Cardiac muscle cell (in vitro differentiated cells and primary cell): ENCODE results near the gene FARS2. TPM values are rescaled to one million over a fixed set of nuclear protein-coding genes. Genes with fewer than 3 reads are reported as not detected.

ENCODE experiments used
- DNase-seq, 2 donors: peaks; one replicate each; pipeline versions ENCODE4 v3.0.0 to v3.0.0-alpha.2; 2010 to 2017; ENCODE audit warnings: low read depth in 1 of 2, low spot score in 1 of 2
- H3K27ac ChIP-seq: fragments of 200-600 bp; sonication (generic); 2 replicates; pipeline ENCODE4 v1.5.1; 2016
- H3K27me3 ChIP-seq: fragments of 200-600 bp; sonication (generic); 2 replicates; pipeline ENCODE4 v1.6.0; 2016; ENCODE audit warnings: control low read depth
- H3K36me3 ChIP-seq: fragments of 200-600 bp; sonication (generic); 2 replicates; pipeline ENCODE4 v1.5.1; 2016; ENCODE audit warnings: control low read depth
- H3K4me1 ChIP-seq: fragments of 200-600 bp; sonication (generic); 2 replicates; pipeline ENCODE4 v1.8.1; 2017; ENCODE audit warnings: low read depth, mild to moderate bottlenecking, mixed run types
- H3K4me3 ChIP-seq: fragments of 200-600 bp; sonication (generic); 2 replicates; pipeline ENCODE4 v1.5.1; 2016; ENCODE audit warnings: mild to moderate bottlenecking
- H3K9me3 ChIP-seq: fragments of 200-600 bp; sonication (generic); 2 replicates; pipeline ENCODE4 v1.5.1; 2017; ENCODE audit warnings: low read depth, mild to moderate bottlenecking, control low read depth
- polyA plus RNA-seq: library from polyadenylated mRNA; unstranded; fragments of >200 nt; fragmentation: Nextera tagmentation; extraction: Ambion mirVana; gene quantifications from 2 replicates; pipeline ENCODE4 v1.2.1, GENCODE V29; 2016
- total RNA-seq: library from RNA; depleted of rRNA; stranded (reverse); fragments of >200 nt; gene quantifications from 2 replicates; pipeline ENCODE4 v1.2.3, GENCODE V29; 2016
- TF ChIP-seq, protein P1 (sequence below): IDR thresholded peaks from 2 replicates; pipeline ENCODE4 v1.5.1; 2012; ENCODE audit warnings: low read depth, mild to moderate bottlenecking, low read length

The FARS2 gene
- total and polyA plus RNA-seq, 2 experiments from 2014 or later = 12.4 to 22.5 TPM

DNA sequence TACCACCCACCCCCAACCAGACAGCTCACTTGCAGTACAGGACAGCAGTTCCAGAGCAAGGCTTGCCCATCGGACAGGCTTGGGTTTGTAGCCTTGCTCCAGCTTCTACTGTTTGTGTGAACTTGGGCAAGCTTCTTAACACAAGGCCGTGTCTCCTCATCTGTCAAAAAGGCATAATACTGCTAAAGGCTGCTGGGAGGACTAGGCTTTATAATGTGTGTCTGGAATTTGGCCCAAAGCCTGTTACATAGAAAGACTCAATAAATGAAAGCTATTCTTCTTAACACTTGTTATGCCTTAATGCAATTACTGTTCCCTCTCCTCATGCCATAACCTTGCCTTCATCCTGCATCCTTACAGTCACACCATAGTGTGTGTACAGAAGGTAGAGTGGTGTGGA is 44.0 kb upstream of the FARS2 start:
- Histone ChIP-seq H3K9me3 (no peaks in the 10 kb centered on the region), H3K27ac (no peak overlapping the region), H3K27me3 (no peaks in the 10 kb centered on the region), H3K36me3 (no peaks in the 10 kb centered on the region), H3K4me3 (no peak overlapping the region), H3K4me1 (peaks cover 28% of the 10 kb centered on the region)
- no peak for DNase-seq
- TF ChIP-seq, protein P1, sequence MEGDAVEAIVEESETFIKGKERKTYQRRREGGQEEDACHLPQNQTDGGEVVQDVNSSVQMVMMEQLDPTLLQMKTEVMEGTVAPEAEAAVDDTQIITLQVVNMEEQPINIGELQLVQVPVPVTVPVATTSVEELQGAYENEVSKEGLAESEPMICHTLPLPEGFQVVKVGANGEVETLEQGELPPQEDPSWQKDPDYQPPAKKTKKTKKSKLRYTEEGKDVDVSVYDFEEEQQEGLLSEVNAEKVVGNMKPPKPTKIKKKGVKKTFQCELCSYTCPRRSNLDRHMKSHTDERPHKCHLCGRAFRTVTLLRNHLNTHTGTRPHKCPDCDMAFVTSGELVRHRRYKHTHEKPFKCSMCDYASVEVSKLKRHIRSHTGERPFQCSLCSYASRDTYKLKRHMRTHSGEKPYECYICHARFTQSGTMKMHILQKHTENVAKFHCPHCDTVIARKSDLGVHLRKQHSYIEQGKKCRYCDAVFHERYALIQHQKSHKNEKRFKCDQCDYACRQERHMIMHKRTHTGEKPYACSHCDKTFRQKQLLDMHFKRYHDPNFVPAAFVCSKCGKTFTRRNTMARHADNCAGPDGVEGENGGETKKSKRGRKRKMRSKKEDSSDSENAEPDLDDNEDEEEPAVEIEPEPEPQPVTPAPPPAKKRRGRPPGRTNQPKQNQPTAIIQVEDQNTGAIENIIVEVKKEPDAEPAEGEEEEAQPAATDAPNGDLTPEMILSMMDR = no peak

- Histone ChIP-seq H3K36me3 (no peaks in the 10 kb centered on the region), H3K4me3 (no peak overlapping the region), H3K9me3 (no peaks in the 10 kb centered on the region), H3K4me1 (peaks cover 25% of the 10 kb centered on the region), H3K27ac (no peak overlapping the region), H3K27me3 (no peaks in the 10 kb centered on the region)
- no peak for DNase-seq
- TF ChIP-seq, protein P1 = no peak
These were observed 42.2 kb upstream of the FARS2 start for GRCh38 chr6:5219011-5219691.

- peaks cover 22% of the 10 kb centered on the region for H3K4me1 ChIP-seq
- no peak overlapping the region for H3K27ac ChIP-seq
- no peaks in the 10 kb centered on the region for H3K9me3 ChIP-seq
- H3K27me3 ChIP-seq = no peaks in the 10 kb centered on the region
- TF ChIP-seq, protein P1 = no peak
- no peaks in the 10 kb centered on the region for H3K36me3 ChIP-seq
- H3K4me3 ChIP-seq = no peak overlapping the region
- no peak for DNase-seq
These were observed 40.9 kb upstream of the FARS2 start for GRCh38 chr6:5220443-5220842.

GRCh38 chr6:5223309-5223708 is 38.0 kb upstream of the FARS2 start:
- DNase-seq = peak in 1 of 2 donors; percentile 30
- Histone ChIP-seq H3K27ac (peak overlapping the region; percentile 49), H3K4me1 (peaks cover 22% of the 10 kb centered on the region), H3K4me3 (no peak overlapping the region), H3K9me3 (no peaks in the 10 kb centered on the region), H3K27me3 (no peaks in the 10 kb centered on the region), H3K36me3 (no peaks in the 10 kb centered on the region)
- TF ChIP-seq, protein P1 = no peak

GRCh38 chr6:5229356-5229755 is 32.0 kb upstream of the FARS2 start:
- Histone ChIP-seq H3K4me3 (no peak overlapping the region), H3K27me3 (no peaks in the 10 kb centered on the region), H3K36me3 (no peaks in the 10 kb centered on the region), H3K27ac (no peak overlapping the region), H3K4me1 (no peaks in the 10 kb centered on the region), H3K9me3 (no peaks in the 10 kb centered on the region)
- TF ChIP-seq, protein P1 = no peak
- DNase-seq = no peak
